WERI-Rb-1 (cell line): ENCODE results near the gene PLEKHG3.

Experiments used
- DNase-seq: peaks from one replicate; pipeline ENCODE4 v3.0.0-alpha.2; 2020
- H3K27ac ChIP-seq: fragments of 250-450 bp; sonication (Bioruptor Pico); 2 replicates; pipeline ENCODE4 v1.5.1; 2020; ENCODE audit warnings: mild to moderate bottlenecking, moderate library complexity
- H3K27me3 ChIP-seq: fragments of 250-450 bp; sonication (Bioruptor Pico); 2 replicates; pipeline ENCODE4 v1.5.1; 2021; ENCODE audit warnings: mild to moderate bottlenecking, low read depth, moderate library complexity; ENCODE audit not compliant: insufficient read depth, severe bottlenecking
- H3K36me3 ChIP-seq: fragments of 250-450 bp; sonication (Bioruptor Pico); 2 replicates; pipeline ENCODE4 v1.5.1; 2020; ENCODE audit warnings: mild to moderate bottlenecking, moderate library complexity
- H3K4me3 ChIP-seq: 2 replicates; pipeline ENCODE4 v1.5.1; 2011; ENCODE audit warnings: low read depth, mild to moderate bottlenecking, control low read depth, low read length
- H3K9me3 ChIP-seq: fragments of 250-450 bp; sonication (Bioruptor Pico); 2 replicates; pipeline ENCODE4 v1.5.1; 2021; ENCODE audit warnings: mild to moderate bottlenecking, moderate library complexity; ENCODE audit not compliant: severe bottlenecking
- CTCF ChIP-seq: IDR thresholded peaks from 2 replicates; pipeline ENCODE4 v1.5.1; 2011; ENCODE audit warnings: low read depth, mild to moderate bottlenecking, control low read depth, inconsistent platforms, low read length

PLEKHG3 gene

GRCh38 chr14:64743061-64743460 lies 38.8 kb downstream of the PLEKHG3 start:
- H3K27me3 ChIP-seq, result no peaks in the 10 kb centered on the region
- no peak overlapping the region for H3K4me3 ChIP-seq
- H3K9me3 ChIP-seq, result no peaks in the 10 kb centered on the region
- no peak for TF ChIP-seq CTCF
- DNase-seq, result no peak
- no peak overlapping the region for H3K27ac ChIP-seq
- H3K36me3 ChIP-seq, result peaks cover 20% of the 10 kb centered on the region

GRCh38 chr14:64745511-64746091 lies 41.4 kb downstream of the PLEKHG3 start:
- no peak overlapping the region for H3K27ac ChIP-seq

GRCh38 chr14:64746298-64747250 lies 42.4 kb downstream of the PLEKHG3 start:
- Histone ChIP-seq H3K4me3 (no peak overlapping the region), H3K9me3 (no peaks in the 10 kb centered on the region), H3K27ac (no peak overlapping the region), H3K36me3 (peaks cover 10% of the 10 kb centered on the region), H3K27me3 (no peaks in the 10 kb centered on the region)
- DNase-seq, result no peak
- no peak for TF ChIP-seq CTCF

More at GRCh38 chr14:64745511-64746091, 41.4 kb downstream of the PLEKHG3 start:
- peak; percentile 19; the same call in 1 of the 2 replicates for TF ChIP-seq CTCF
- DNase-seq, result no peak
- peaks cover 20% of the 10 kb centered on the region for H3K36me3 ChIP-seq
- no peaks in the 10 kb centered on the region for H3K9me3 ChIP-seq
- H3K27me3 ChIP-seq, result no peaks in the 10 kb centered on the region
- H3K4me3 ChIP-seq, result no peak overlapping the region

GRCh38 chr14:64747327-64747726 lies 43.1 kb downstream of the PLEKHG3 start:
- Histone ChIP-seq H3K36me3 (peaks cover 3% of the 10 kb centered on the region), H3K27ac (no peak overlapping the region), H3K27me3 (no peaks in the 10 kb centered on the region), H3K9me3 (no peaks in the 10 kb centered on the region), H3K4me3 (no peak overlapping the region)
- TF ChIP-seq CTCF, result no peak
- DNase-seq, result no peak

GRCh38 chr14:64748521-64748920 lies 44.3 kb downstream of the PLEKHG3 start:
- no peak for DNase-seq
- Histone ChIP-seq H3K27me3 (no peaks in the 10 kb centered on the region), H3K36me3 (no peaks in the 10 kb centered on the region; the same call in 1 of the 2 replicates), H3K27ac (no peak overlapping the region), H3K9me3 (no peaks in the 10 kb centered on the region), H3K4me3 (no peak overlapping the region)
- TF ChIP-seq CTCF, result no peak
